ENCODE data around the gene MUC5AC.

The MUC5AC gene

GRCh38 chr11:1235306-1235900 is 77.7 kb downstream of the MUC5AC start:
- no peaks in the 10 kb centered on the region for H3K27me3 ChIP-seq
- no peak overlapping the region for H3K27ac ChIP-seq
- no peak for TF ChIP-seq CTCF (IDR thresholded peaks at IDR 0.05)
- H3K9me3 ChIP-seq = no peaks in the 10 kb centered on the region
- no peaks in the 10 kb centered on the region for H3K4me1 ChIP-seq (ENCODE audit: control insufficient read depth in 1 of 2, insufficient read depth in 1 of 2, low read depth in 1 of 2, low read length in 1 of 2)
- H3K36me3 ChIP-seq = no peaks in the 10 kb centered on the region
- H3K4me3 ChIP-seq (ENCODE audit: low read depth in 1 of 2, low read length in 1 of 2) = no peak overlapping the region

- H3K27me3 ChIP-seq = no peaks in the 10 kb centered on the region
These were observed 78.2 kb downstream of the MUC5AC start for GRCh38 chr11:1235901-1236315.

GRCh38 chr11:1236316-1237127 is 78.8 kb downstream of the MUC5AC start:
- Histone ChIP-seq H3K4me1 (ENCODE audit: control insufficient read depth in 1 of 2, insufficient read depth in 1 of 2, low read depth in 1 of 2, low read length in 1 of 2) (no peaks in the 10 kb centered on the region), H3K27ac (no peak overlapping the region), H3K27me3 (no peaks in the 10 kb centered on the region), H3K36me3 (no peaks in the 10 kb centered on the region), H3K9me3 (no peaks in the 10 kb centered on the region), H3K4me3 (ENCODE audit: low read depth in 1 of 2, low read length in 1 of 2) (no peak overlapping the region)
- no peak for TF ChIP-seq CTCF (IDR thresholded peaks at IDR 0.05)

More at GRCh38 chr11:1235901-1236315, 78.2 kb downstream of the MUC5AC start:
- TF ChIP-seq CTCF (IDR thresholded peaks at IDR 0.05) = no peak
- Histone ChIP-seq H3K4me3 (ENCODE audit: low read depth in 1 of 2, low read length in 1 of 2) (no peak overlapping the region), H3K36me3 (no peaks in the 10 kb centered on the region), H3K9me3 (no peaks in the 10 kb centered on the region), H3K27ac (no peak overlapping the region), H3K4me1 (ENCODE audit: control insufficient read depth in 1 of 2, insufficient read depth in 1 of 2, low read depth in 1 of 2, low read length in 1 of 2) (no peaks in the 10 kb centered on the region)

- Histone ChIP-seq H3K4me1 (ENCODE audit: control insufficient read depth in 1 of 2, insufficient read depth in 1 of 2, low read depth in 1 of 2, low read length in 1 of 2) (no peaks in the 10 kb centered on the region), H3K4me3 (ENCODE audit: low read depth in 1 of 2, low read length in 1 of 2) (no peak overlapping the region), H3K36me3 (no peaks in the 10 kb centered on the region), H3K9me3 (no peaks in the 10 kb centered on the region), H3K27me3 (no peaks in the 10 kb centered on the region), H3K27ac (no peak overlapping the region)
- TF ChIP-seq CTCF (IDR thresholded peaks at IDR 0.05) = no peak
These were observed 79.4 kb downstream of the MUC5AC start for GRCh38 chr11:1237128-1237580.

GRCh38 chr11:1237851-1238250 is 80.1 kb downstream of the MUC5AC start:
- no peak for TF ChIP-seq CTCF (IDR thresholded peaks at IDR 0.05)

More at GRCh38 chr11:1237851-1238250, 80.1 kb downstream of the MUC5AC start:
- H3K9me3 ChIP-seq = no peaks in the 10 kb centered on the region
- H3K4me1 ChIP-seq (ENCODE audit: control insufficient read depth in 1 of 2, insufficient read depth in 1 of 2, low read depth in 1 of 2, low read length in 1 of 2) = no peaks in the 10 kb centered on the region
- H3K36me3 ChIP-seq = no peaks in the 10 kb centered on the region
- H3K27ac ChIP-seq = no peak overlapping the region
- no peaks in the 10 kb centered on the region for H3K27me3 ChIP-seq
- H3K4me3 ChIP-seq (ENCODE audit: low read depth in 1 of 2, low read length in 1 of 2) = no peak overlapping the region
